Esophagus muscularis mucosa (tissue), 4 donors: ENCODE measurements around the gene DEPDC5. TPM values are rescaled to one million over a fixed set of nuclear protein-coding genes. Genes with fewer than 3 reads are reported as not detected.

ENCODE experiments used
- DNase-seq: peaks from one replicate; pipeline ENCODE4 v3.0.0-alpha.2; 2017; ENCODE audit errors: extremely low spot score
- H3K27ac ChIP-seq, 4 donors: fragments of 200-600 bp; sonication (generic); replicated peaks in 1 of 4; 1 replicate in 3 of 4; 2 replicates in 1 of 4; pipeline ENCODE4 v1.5.1; 2016 to 2019; ENCODE audit warnings: mild to moderate bottlenecking in 1 of 4
- H3K27me3 ChIP-seq, 4 donors: fragments of 200-600 bp; sonication (generic); one replicate each; pipeline versions ENCODE4 v1.5.1 to v1.6.0; 2016 to 2019
- H3K36me3 ChIP-seq, 4 donors: fragments of 200-600 bp; sonication (generic); one replicate each; pipeline ENCODE4 v1.5.1; 2016 to 2019
- H3K4me1 ChIP-seq, 4 donors: fragments of 200-600 bp; sonication (generic); one replicate each; pipeline ENCODE4 v1.5.1; 2016 to 2019
- H3K4me3 ChIP-seq, 4 donors: fragments of 200-600 bp; sonication (generic); 1 replicate in 2 of 4; 2 replicates in 2 of 4; pipeline ENCODE4 v1.5.1; 2016 to 2019; ENCODE audit warnings: mild to moderate bottlenecking in 4 of 4, moderate library complexity in 1 of 4
- H3K9me3 ChIP-seq, 4 donors: fragments of 200-600 bp; sonication (generic); 1 replicate in 3 of 4; 2 replicates in 1 of 4; pipeline ENCODE4 v1.5.1; 2016 to 2019
- EP300 ChIP-seq: sonication (generic); formaldehyde crosslinking; IDR thresholded peaks from one replicate; pipeline ENCODE4 v1.6.1; 2017; ENCODE audit warnings: antibody characterized with exemption
- POLR2A ChIP-seq: fragments of 450-650 bp; IDR thresholded peaks from one replicate; pipeline ENCODE4 v1.6.1; 2017; ENCODE audit warnings: antibody characterized with exemption, moderate library complexity, mild to moderate bottlenecking, low read depth
- POLR2AphosphoS5 ChIP-seq, 2 donors: sonication (generic); formaldehyde crosslinking; IDR thresholded peaks; one replicate each; pipeline ENCODE4 v1.6.1; 2017; ENCODE audit warnings: antibody characterized with exemption in 2 of 2
- WGBS: methylation state at CpG from one replicate; pipeline ENCODE4 v1.1.5; 2018; 5-methylcytosine and 5-hydroxymethylcytosine counted together
- intact Hi-C: fragments of 100-400 bp; cut with DNase I; formaldehyde crosslinking; loops from one replicate; pipeline ENCODE4 v1.15.1; 2023
- total RNA-seq, 4 donors: library from RNA; depleted of rRNA; stranded (reverse); fragments of >200 nt; gene quantifications; one replicate each; pipeline versions ENCODE4 v1.1.0 to v1.2.1, GENCODE V29; 2016
- TF ChIP-seq, protein P1 (sequence below), 3 experiments: fragments of 200-600 bp in 2 of 3; fragments of 450-650 bp in 1 of 3; sonication (generic) in 2 of 3; IDR thresholded peaks; one replicate each; pipeline ENCODE4 v1.5.1; 2017 to 2019; ENCODE audit warnings: antibody characterized with exemption in 3 of 3, mild to moderate bottlenecking in 2 of 3, moderate library complexity in 1 of 3

DEPDC5 gene
- total RNA-seq, 4 donors from 2014 or later, result 7.3 to 15.8 (median 12.6) TPM

DNA sequence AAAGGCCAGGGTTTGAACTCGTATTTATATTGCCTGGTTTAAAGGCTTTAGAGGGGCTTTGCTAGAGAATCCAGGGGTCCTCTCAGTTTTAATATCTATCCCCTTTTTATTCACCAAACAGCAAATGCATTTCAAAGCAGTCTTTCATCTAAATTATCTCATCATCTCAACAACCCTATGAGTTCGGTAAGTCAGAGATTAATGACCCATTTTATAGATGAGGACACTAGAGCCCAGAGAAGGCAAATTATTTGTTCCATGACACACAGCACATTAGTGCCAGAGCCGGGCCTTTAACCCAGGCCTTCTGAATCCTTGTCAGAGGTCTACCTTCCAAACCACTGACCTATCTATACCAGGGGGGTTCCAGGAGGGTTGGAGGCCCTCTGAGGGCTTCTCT, 173.7 kb downstream of the DEPDC5 start:
- WGBS, result 90% methylated on average over 3 of the region's 3 CpGs
- intact Hi-C loops, result no loop called here
- no peak overlapping the region for H3K27ac ChIP-seq
- H3K36me3 ChIP-seq, result no peaks in the 10 kb centered on the region
- H3K4me3 ChIP-seq, result no peak overlapping the region
- H3K27me3 ChIP-seq, result peaks cover 0 to 20% (median 0%) of the 10 kb centered on the region in 4 donors
- H3K9me3 ChIP-seq, result no peaks in the 10 kb centered on the region
- TF ChIP-seq, protein P1, sequence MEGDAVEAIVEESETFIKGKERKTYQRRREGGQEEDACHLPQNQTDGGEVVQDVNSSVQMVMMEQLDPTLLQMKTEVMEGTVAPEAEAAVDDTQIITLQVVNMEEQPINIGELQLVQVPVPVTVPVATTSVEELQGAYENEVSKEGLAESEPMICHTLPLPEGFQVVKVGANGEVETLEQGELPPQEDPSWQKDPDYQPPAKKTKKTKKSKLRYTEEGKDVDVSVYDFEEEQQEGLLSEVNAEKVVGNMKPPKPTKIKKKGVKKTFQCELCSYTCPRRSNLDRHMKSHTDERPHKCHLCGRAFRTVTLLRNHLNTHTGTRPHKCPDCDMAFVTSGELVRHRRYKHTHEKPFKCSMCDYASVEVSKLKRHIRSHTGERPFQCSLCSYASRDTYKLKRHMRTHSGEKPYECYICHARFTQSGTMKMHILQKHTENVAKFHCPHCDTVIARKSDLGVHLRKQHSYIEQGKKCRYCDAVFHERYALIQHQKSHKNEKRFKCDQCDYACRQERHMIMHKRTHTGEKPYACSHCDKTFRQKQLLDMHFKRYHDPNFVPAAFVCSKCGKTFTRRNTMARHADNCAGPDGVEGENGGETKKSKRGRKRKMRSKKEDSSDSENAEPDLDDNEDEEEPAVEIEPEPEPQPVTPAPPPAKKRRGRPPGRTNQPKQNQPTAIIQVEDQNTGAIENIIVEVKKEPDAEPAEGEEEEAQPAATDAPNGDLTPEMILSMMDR (IDR thresholded peaks at IDR 0.05), result no peak
- TF ChIP-seq EP300, result no peak
- no peak for TF ChIP-seq POLR2AphosphoS5 (IDR thresholded peaks at IDR 0.05)
- TF ChIP-seq POLR2A, result no peak
- no peak for DNase-seq
- H3K4me1 ChIP-seq, result no peaks in the 10 kb centered on the region

DNA sequence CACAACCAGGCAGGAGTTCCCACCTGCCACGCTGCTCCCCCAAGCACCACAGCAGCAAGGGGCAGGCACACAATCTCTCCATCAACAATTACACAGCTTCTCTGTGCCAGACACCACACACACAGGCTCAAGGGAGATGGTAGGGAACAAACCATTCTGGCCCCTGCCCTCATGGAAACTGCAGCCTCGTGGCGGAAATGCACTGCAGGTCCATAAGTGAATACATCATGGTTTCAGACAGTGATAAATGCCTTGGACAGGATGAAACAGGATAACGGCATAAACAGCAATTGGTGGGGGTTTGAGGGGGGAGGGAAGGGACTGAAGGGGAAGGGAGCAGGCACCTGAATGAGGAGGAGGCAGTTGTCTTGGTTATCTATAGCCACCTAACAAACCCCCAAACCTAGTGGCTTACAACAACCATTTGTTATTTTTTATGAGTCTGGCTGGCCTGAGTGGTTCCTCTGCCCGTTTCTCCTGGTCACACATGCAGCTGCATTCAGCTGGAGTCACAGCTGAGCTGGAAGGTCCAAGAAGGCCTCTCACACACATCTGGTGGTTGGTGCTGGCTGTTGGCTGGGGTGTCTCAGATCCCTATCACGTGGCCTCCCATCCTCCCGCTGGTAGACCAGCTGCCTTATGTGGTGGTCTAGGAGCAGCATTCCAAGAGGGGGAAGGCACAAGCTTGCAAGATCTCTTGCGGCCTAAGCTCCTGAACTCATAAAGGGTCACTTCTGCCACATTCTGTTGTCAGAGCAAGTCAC, 175.5 kb downstream of the DEPDC5 start:
- DNase-seq, result no peak
- Histone ChIP-seq H3K4me3 (no peak overlapping the region), H3K27ac (no peak overlapping the region), H3K9me3 (no peaks in the 10 kb centered on the region), H3K36me3 (no peaks in the 10 kb centered on the region), H3K4me1 (no peaks in the 10 kb centered on the region), H3K27me3 (peaks cover 0 to 12% (median 0%) of the 10 kb centered on the region in 4 donors)
- no peak for TF ChIP-seq EP300
- TF ChIP-seq POLR2A, result no peak
- TF ChIP-seq, protein P1 (IDR thresholded peaks at IDR 0.05), result no peak
- no peak for TF ChIP-seq POLR2AphosphoS5 (IDR thresholded peaks at IDR 0.05)
- 66% methylated on average over 8 of the region's 8 CpGs for WGBS
- intact Hi-C loops, result no loop called here

DNA sequence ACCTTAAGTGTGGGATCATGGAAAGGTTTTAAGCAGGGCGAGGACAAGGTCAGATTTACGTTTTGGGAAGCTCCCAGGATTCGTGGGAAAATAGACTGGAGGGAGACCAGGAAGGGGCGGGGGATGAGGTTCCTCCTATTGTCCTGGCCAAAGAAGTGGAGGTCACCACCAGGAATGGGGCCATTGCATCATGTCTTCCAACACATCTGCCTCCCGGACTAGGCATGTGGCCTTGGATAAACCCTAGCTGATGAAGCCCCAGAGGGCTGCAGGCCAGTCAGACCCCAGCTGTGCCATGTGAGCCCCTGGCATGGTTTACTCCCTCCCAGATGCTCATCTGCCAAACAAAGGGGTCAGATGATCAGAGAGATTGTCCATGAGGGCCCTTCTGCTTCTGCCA, 179.0 kb downstream of the DEPDC5 start:
- Histone ChIP-seq H3K4me1 (no peaks in the 10 kb centered on the region), H3K27ac (no peak overlapping the region), H3K9me3 (no peaks in the 10 kb centered on the region), H3K27me3 (peaks cover 0 to 9% (median 0%) of the 10 kb centered on the region in 4 donors), H3K4me3 (no peak overlapping the region), H3K36me3 (no peaks in the 10 kb centered on the region)
- intact Hi-C loops, result no loop called here
- WGBS, result 82% methylated on average over 5 of the region's 5 CpGs
- TF ChIP-seq POLR2A (no peak), POLR2AphosphoS5 (IDR thresholded peaks at IDR 0.05) (no peak), EP300 (no peak)
- TF ChIP-seq, protein P1 (IDR thresholded peaks at IDR 0.05), result no peak
- no peak for DNase-seq

DNA sequence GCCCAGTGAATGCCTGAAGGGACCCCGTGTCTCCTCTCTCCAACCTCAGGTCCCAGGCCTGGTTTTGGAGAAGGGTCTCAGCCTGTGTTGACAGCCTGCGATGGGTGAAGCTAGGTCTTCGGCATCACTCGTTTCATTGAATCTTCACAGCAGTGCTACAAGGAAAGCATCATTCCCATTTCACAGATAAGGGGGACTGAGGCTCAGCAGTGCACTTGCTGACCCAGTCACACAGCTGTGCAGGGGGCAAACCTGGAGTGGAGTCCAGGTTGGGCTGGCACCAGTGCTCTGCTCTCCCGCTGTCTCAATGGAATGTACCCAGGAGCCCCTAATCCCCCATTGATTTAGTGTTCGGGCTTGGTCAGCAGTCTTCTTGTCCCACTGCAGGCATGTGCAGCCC, 179.6 kb downstream of the DEPDC5 start:
- 97% methylated on average over 6 of the region's 6 CpGs for WGBS

More for the DNA sequence above, 179.6 kb downstream of the DEPDC5 start:
- Histone ChIP-seq H3K27ac (no peak overlapping the region), H3K27me3 (peaks cover 0 to 9% (median 0%) of the 10 kb centered on the region in 4 donors), H3K4me1 (no peaks in the 10 kb centered on the region), H3K9me3 (no peaks in the 10 kb centered on the region), H3K36me3 (no peaks in the 10 kb centered on the region), H3K4me3 (no peak overlapping the region)
- TF ChIP-seq POLR2A (no peak), POLR2AphosphoS5 (IDR thresholded peaks at IDR 0.05) (no peak), EP300 (no peak)
- TF ChIP-seq, protein P1 (IDR thresholded peaks at IDR 0.05), result no peak
- intact Hi-C loops, result no loop called here
- no peak for DNase-seq
